Stimulated activated effector memory CD8-positive, alpha-beta T cell treated with anti-CD3 and anti-CD28 coated beads, Interleukin-12 subunit alpha, Interleukin-12 subunit beta, amount 100 ng/mL, for 72 hours (primary cell): Measurements from ENCODE around the gene FKBP8.

Experiments used
- ATAC-seq: fragments of 150-1000 bp; cut with Tn5 transposase; 2 replicates; pipeline ENCODE4 v1.10.0; 2021
- DNase-seq, 2 donors: peaks; one replicate each; pipeline ENCODE4 v3.0.0; 2021 to 2022; ENCODE audit warnings: low spot score in 2 of 2
- H3K27ac Mint-ChIP-seq: one replicate; pipeline ENCODE4 v1.8.0; 2022; ENCODE audit warnings: mild to moderate bottlenecking, mixed read lengths
- H3K36me3 Mint-ChIP-seq: one replicate; pipeline ENCODE4 v1.8.0; 2022; ENCODE audit warnings: mild to moderate bottlenecking, mixed read lengths
- H3K4me1 Mint-ChIP-seq: one replicate; pipeline ENCODE4 v1.8.0; 2022; ENCODE audit warnings: mixed read lengths
- H3K4me3 Mint-ChIP-seq: one replicate; pipeline ENCODE4 v1.8.0; 2022; ENCODE audit warnings: mild to moderate bottlenecking, mixed read lengths
- H3K9me3 Mint-ChIP-seq: one replicate; pipeline ENCODE4 v1.8.0; 2022; ENCODE audit warnings: mixed read lengths

FKBP8 gene

GRCh38 chr19:18503971-18504885 is 39.1 kb downstream of the FKBP8 start:
- Mint-ChIP-seq H3K27ac (peak overlapping the region; percentile 88), H3K4me1 (peaks cover 93% of the 10 kb centered on the region), H3K36me3 (peaks cover 23% of the 10 kb centered on the region), H3K4me3 (peak overlapping the region; percentile 60), H3K9me3 (no peaks in the 10 kb centered on the region)
- DNase-seq (no peak), ATAC-seq (no peak)

GRCh38 chr19:18503337-18503970 is 39.9 kb downstream of the FKBP8 start:
- ATAC-seq (no peak), DNase-seq (no peak)
- peak overlapping the region; percentile 60 for H3K4me3 Mint-ChIP-seq
- H3K9me3 Mint-ChIP-seq, result no peaks in the 10 kb centered on the region
- peaks cover 99% of the 10 kb centered on the region for H3K4me1 Mint-ChIP-seq
- H3K36me3 Mint-ChIP-seq, result peaks cover 23% of the 10 kb centered on the region
- peak overlapping the region; percentile 88 for H3K27ac Mint-ChIP-seq

GRCh38 chr19:18502638-18503294 is 40.6 kb downstream of the FKBP8 start:
- Mint-ChIP-seq H3K4me1 (peaks cover 92% of the 10 kb centered on the region), H3K4me3 (peak overlapping the region; percentile 60), H3K36me3 (peaks cover 23% of the 10 kb centered on the region), H3K27ac (peak overlapping the region; percentile 88), H3K9me3 (no peaks in the 10 kb centered on the region)
- no peak for ATAC-seq
- DNase-seq, result no peak

- peak overlapping the region; percentile 60 for H3K4me3 Mint-ChIP-seq
- H3K36me3 Mint-ChIP-seq, result peaks cover 25% of the 10 kb centered on the region
- peaks cover 90% of the 10 kb centered on the region for H3K4me1 Mint-ChIP-seq
- ATAC-seq, result peak; percentile 56
- peak overlapping the region; percentile 88 for H3K27ac Mint-ChIP-seq
- DNase-seq, result no peak
- H3K9me3 Mint-ChIP-seq, result no peaks in the 10 kb centered on the region
Observed at GRCh38 chr19:18502246-18502637, 41.1 kb downstream of the FKBP8 start.

- H3K4me3 Mint-ChIP-seq, result peak overlapping the region; percentile 60
- ATAC-seq (peak; percentile 11), DNase-seq (no peak)
- H3K9me3 Mint-ChIP-seq, result no peaks in the 10 kb centered on the region
- peaks cover 29% of the 10 kb centered on the region for H3K36me3 Mint-ChIP-seq
- peaks cover 90% of the 10 kb centered on the region for H3K4me1 Mint-ChIP-seq
- peak overlapping the region; percentile 88 for H3K27ac Mint-ChIP-seq
Observed at GRCh38 chr19:18501832-18502231, 41.5 kb downstream of the FKBP8 start.

GRCh38 chr19:18501351-18501750 is 42.0 kb downstream of the FKBP8 start:
- H3K9me3 Mint-ChIP-seq, result no peaks in the 10 kb centered on the region
- H3K36me3 Mint-ChIP-seq, result peaks cover 30% of the 10 kb centered on the region
- ATAC-seq, result no peak
- H3K27ac Mint-ChIP-seq, result peak overlapping the region; percentile 88
- peaks cover 90% of the 10 kb centered on the region for H3K4me1 Mint-ChIP-seq
- H3K4me3 Mint-ChIP-seq, result peak overlapping the region; percentile 60
- no peak for DNase-seq

GRCh38 chr19:18500799-18501198 is 42.6 kb downstream of the FKBP8 start:
- Mint-ChIP-seq H3K4me3 (peak overlapping the region; percentile 60), H3K36me3 (peaks cover 36% of the 10 kb centered on the region), H3K4me1 (peaks cover 90% of the 10 kb centered on the region), H3K9me3 (no peaks in the 10 kb centered on the region), H3K27ac (peak overlapping the region; percentile 88)
- DNase-seq, result no peak
- no peak for ATAC-seq

- H3K4me1 Mint-ChIP-seq, result peaks cover 90% of the 10 kb centered on the region
- DNase-seq (no peak), ATAC-seq (no peak)
- peak overlapping the region; percentile 88 for H3K27ac Mint-ChIP-seq
- no peaks in the 10 kb centered on the region for H3K9me3 Mint-ChIP-seq
- H3K36me3 Mint-ChIP-seq, result peaks cover 37% of the 10 kb centered on the region
- peak overlapping the region; percentile 60 for H3K4me3 Mint-ChIP-seq
Observed at GRCh38 chr19:18500376-18500775, 43.0 kb downstream of the FKBP8 start.

GRCh38 chr19:18499055-18499775 is 44.2 kb downstream of the FKBP8 start:
- ATAC-seq, result no peak
- peaks cover 89% of the 10 kb centered on the region for H3K4me1 Mint-ChIP-seq
- H3K4me3 Mint-ChIP-seq, result peak overlapping the region; percentile 60
- H3K27ac Mint-ChIP-seq, result peak overlapping the region; percentile 88
- DNase-seq, result no peak
- no peaks in the 10 kb centered on the region for H3K9me3 Mint-ChIP-seq
- peaks cover 37% of the 10 kb centered on the region for H3K36me3 Mint-ChIP-seq

- H3K9me3 Mint-ChIP-seq, result no peaks in the 10 kb centered on the region
- H3K4me3 Mint-ChIP-seq, result peak overlapping the region; percentile 79
- ATAC-seq, result no peak
- peaks cover 38% of the 10 kb centered on the region for H3K36me3 Mint-ChIP-seq
- H3K4me1 Mint-ChIP-seq, result peaks cover 87% of the 10 kb centered on the region
- H3K27ac Mint-ChIP-seq, result peak overlapping the region; percentile 94
- no peak for DNase-seq
Observed at GRCh38 chr19:18496980-18497256, 46.5 kb downstream of the FKBP8 start.

GRCh38 chr19:18496167-18496979 is 47.0 kb downstream of the FKBP8 start:
- peaks cover 42% of the 10 kb centered on the region for H3K36me3 Mint-ChIP-seq
- H3K4me3 Mint-ChIP-seq, result peak overlapping the region; percentile 79
- DNase-seq (peak; percentile 47 to 75), ATAC-seq (peak; percentile 94)
- H3K27ac Mint-ChIP-seq, result peak overlapping the region; percentile 94
- H3K9me3 Mint-ChIP-seq, result no peaks in the 10 kb centered on the region
- peaks cover 85% of the 10 kb centered on the region for H3K4me1 Mint-ChIP-seq

GRCh38 chr19:18495204-18495911 is 48.0 kb downstream of the FKBP8 start:
- Mint-ChIP-seq H3K4me3 (peak overlapping the region; percentile 79), H3K36me3 (peaks cover 39% of the 10 kb centered on the region), H3K4me1 (peaks cover 81% of the 10 kb centered on the region), H3K27ac (peak overlapping the region; percentile 94), H3K9me3 (no peaks in the 10 kb centered on the region)
- ATAC-seq (peak; percentile 64), DNase-seq (no peak)

GRCh38 chr19:18494267-18494607 is 49.1 kb downstream of the FKBP8 start:
- DNase-seq, result no peak
- Mint-ChIP-seq H3K4me3 (peak overlapping the region; percentile 79), H3K36me3 (peaks cover 34% of the 10 kb centered on the region), H3K9me3 (no peaks in the 10 kb centered on the region), H3K4me1 (peaks cover 81% of the 10 kb centered on the region), H3K27ac (peak overlapping the region; percentile 94)
- peak; percentile 12 for ATAC-seq
